HFFc6 (cell line): Measurements from ENCODE around the gene LRRC51. TPM values are rescaled to one million over a fixed set of nuclear protein-coding genes. Genes with fewer than 3 reads are reported as not detected.

Experiments
- DNase-seq: peaks from one replicate; pipeline ENCODE4 v3.0.0-alpha.2; 2018
- H3K27ac Mint-ChIP-seq: 2 replicates; pipeline ENCODE4 v1.8.0; 2020; ENCODE audit warnings: mild to moderate bottlenecking, mixed read lengths
- H3K27me3 Mint-ChIP-seq: 2 replicates; pipeline ENCODE4 v1.8.0; 2021; ENCODE audit warnings: mild to moderate bottlenecking, moderate library complexity, mixed read lengths; ENCODE audit not compliant: insufficient read depth
- H3K36me3 Mint-ChIP-seq: 2 replicates; pipeline ENCODE4 v1.8.0; 2021; ENCODE audit warnings: low read depth, mixed read lengths
- H3K4me1 Mint-ChIP-seq: 2 replicates; pipeline ENCODE4 v1.8.0; 2020; ENCODE audit warnings: low read depth, mixed read lengths
- H3K4me3 Mint-ChIP-seq: 2 replicates; pipeline ENCODE4 v1.8.0; 2020; ENCODE audit warnings: mild to moderate bottlenecking, moderate library complexity, mixed read lengths
- H3K9me3 Mint-ChIP-seq: 2 replicates; pipeline ENCODE4 v1.8.0; 2020; ENCODE audit warnings: mild to moderate bottlenecking, mixed read lengths
- total RNA-seq, 6 experiments: library from RNA; stranded (reverse); fragmentation: NEBNext Ultra II Directional; extraction: Animal tissue kit (Norgen Biotek cat#: 25700); gene quantifications; 2 replicates in 1 of 6; 3 replicates in 5 of 6; pipeline ENCODE4 v1.2.3, GENCODE V29; 2021
- TF ChIP-seq, protein P1 (sequence below): fragments of 200-600 bp; sonication (generic); IDR thresholded peaks from 2 replicates; pipeline ENCODE4 v1.5.0; 2021; ENCODE audit warnings: antibody characterized with exemption, mild to moderate bottlenecking

LRRC51 gene
- total RNA-seq, 6 experiments from 2014 or later: 7.4 to 12.4 (median 8.5) TPM

DNA sequence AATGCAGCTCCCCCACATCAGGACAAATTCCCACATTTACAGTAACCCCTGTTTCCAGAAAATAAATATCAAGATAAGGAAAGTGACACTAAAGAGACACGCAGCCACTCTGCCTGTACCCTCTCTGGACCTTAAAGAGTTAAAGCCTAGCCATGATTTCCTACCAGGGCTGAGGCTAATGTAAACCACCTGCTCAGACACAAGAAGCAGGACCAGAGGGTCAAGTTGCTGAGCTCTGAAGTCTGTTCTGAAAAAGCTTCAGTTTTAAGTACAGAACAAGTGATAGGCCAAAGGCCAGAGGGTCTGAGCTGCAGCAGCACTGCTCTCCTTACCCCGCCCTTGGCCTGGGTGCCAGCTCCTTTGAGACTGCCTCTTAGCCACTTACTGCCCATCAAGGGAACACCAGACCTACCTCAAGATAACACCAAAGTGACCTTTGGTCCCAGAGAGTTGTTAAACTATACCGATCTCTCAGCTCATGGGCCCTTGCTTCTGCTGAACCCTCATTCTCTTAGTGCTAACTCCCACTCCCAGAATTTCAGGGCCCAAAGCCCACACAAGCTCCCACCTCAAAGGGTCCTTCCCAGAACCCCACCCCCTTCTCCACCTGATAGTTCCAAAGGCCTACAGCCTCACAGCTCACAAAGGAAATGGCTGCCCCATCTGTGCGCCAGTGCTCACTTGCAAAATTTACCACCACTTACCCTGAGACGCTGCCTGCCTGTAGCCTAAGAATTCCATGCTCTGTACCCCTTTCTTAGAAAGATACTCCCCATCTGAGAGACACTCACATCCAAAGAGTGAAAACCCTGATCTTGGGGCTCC lies 41.4 kb upstream of the LRRC51 start:
- no peak overlapping the region for H3K4me3 Mint-ChIP-seq
- H3K9me3 Mint-ChIP-seq: no peaks in the 10 kb centered on the region
- TF ChIP-seq, protein P1, sequence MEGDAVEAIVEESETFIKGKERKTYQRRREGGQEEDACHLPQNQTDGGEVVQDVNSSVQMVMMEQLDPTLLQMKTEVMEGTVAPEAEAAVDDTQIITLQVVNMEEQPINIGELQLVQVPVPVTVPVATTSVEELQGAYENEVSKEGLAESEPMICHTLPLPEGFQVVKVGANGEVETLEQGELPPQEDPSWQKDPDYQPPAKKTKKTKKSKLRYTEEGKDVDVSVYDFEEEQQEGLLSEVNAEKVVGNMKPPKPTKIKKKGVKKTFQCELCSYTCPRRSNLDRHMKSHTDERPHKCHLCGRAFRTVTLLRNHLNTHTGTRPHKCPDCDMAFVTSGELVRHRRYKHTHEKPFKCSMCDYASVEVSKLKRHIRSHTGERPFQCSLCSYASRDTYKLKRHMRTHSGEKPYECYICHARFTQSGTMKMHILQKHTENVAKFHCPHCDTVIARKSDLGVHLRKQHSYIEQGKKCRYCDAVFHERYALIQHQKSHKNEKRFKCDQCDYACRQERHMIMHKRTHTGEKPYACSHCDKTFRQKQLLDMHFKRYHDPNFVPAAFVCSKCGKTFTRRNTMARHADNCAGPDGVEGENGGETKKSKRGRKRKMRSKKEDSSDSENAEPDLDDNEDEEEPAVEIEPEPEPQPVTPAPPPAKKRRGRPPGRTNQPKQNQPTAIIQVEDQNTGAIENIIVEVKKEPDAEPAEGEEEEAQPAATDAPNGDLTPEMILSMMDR: no peak
- peaks cover 13% of the 10 kb centered on the region; the same call in 1 of the 2 replicates for H3K36me3 Mint-ChIP-seq
- peaks cover 34% of the 10 kb centered on the region for H3K4me1 Mint-ChIP-seq
- DNase-seq: peak; percentile 13
- no peaks in the 10 kb centered on the region; the same call in 1 of the 2 replicates for H3K27me3 Mint-ChIP-seq
- H3K27ac Mint-ChIP-seq: no peak overlapping the region

GRCh38 chr11:72039856-72040401 lies 40.7 kb upstream of the LRRC51 start:
- Mint-ChIP-seq H3K27ac (no peak overlapping the region), H3K4me1 (peaks cover 37% of the 10 kb centered on the region), H3K27me3 (no peaks in the 10 kb centered on the region; the same call in 1 of the 2 replicates), H3K9me3 (no peaks in the 10 kb centered on the region), H3K36me3 (peaks cover 13% of the 10 kb centered on the region; the same call in 1 of the 2 replicates), H3K4me3 (no peak overlapping the region)
- DNase-seq: no peak
- TF ChIP-seq, protein P1: no peak

DNA sequence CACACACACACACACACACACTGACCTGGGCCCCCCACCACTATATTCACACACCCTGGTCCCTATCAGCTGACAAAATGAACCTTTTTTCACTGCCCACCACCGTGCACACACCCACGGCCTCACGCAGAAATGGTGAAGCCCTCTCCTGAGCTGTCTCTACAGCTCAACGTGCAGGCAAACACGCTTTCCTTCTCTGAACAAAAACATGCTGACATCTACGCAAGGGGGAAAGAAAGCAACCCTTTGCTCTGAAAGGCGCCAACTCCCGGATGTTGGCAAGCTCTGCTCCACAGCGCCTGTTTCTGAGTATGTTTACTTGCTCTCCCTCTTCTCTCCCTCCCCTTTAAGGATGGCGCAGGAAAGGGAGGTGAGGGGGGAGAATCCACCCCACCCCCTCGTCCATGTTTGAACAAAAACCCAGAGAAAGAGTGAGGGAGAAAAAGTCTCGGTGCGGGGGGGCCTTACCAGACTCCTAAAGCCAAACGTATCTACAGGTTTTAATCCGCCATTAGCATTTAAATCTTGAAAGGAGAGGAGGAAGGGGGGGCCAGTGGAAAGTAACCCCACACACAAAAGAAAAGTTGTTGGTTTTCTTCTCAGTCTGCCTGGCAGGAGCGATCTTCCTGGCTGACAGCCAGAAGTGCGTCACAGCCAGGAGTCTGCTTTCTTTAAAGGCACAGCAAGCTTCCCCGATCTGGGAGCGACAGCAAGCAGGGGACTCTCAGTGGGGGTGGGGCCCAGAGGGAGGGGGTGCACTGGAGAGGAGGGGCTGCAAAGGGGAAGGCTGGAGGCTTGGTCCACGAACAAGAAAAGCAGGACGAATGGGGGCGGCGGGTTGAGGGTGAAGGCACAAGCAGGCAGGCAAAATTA lies 39.9 kb upstream of the LRRC51 start:
- peaks cover 40% of the 10 kb centered on the region for H3K4me1 Mint-ChIP-seq
- no peak overlapping the region for H3K4me3 Mint-ChIP-seq
- TF ChIP-seq, protein P1: 0 out of 2 replicates have a peak, but pooled peaks have one; percentile 7
- H3K27ac Mint-ChIP-seq: no peak overlapping the region
- H3K36me3 Mint-ChIP-seq: peaks cover 9% of the 10 kb centered on the region; the same call in 1 of the 2 replicates
- peak; percentile 88 for DNase-seq
- H3K9me3 Mint-ChIP-seq: no peaks in the 10 kb centered on the region
- no peaks in the 10 kb centered on the region; the same call in 1 of the 2 replicates for H3K27me3 Mint-ChIP-seq

GRCh38 chr11:72041364-72042063 lies 39.1 kb upstream of the LRRC51 start:
- Mint-ChIP-seq H3K4me1 (peaks cover 39% of the 10 kb centered on the region), H3K27ac (no peak overlapping the region), H3K4me3 (no peak overlapping the region), H3K9me3 (no peaks in the 10 kb centered on the region), H3K27me3 (no peaks in the 10 kb centered on the region; the same call in 1 of the 2 replicates), H3K36me3 (peaks cover 6% of the 10 kb centered on the region; the same call in 1 of the 2 replicates)
- peak; percentile 69 for DNase-seq
- TF ChIP-seq, protein P1: no peak
